Measurements from ENCODE around the gene RND2.

RND2 gene

GRCh38 chr17:43006639-43007551, 18.1 kb upstream of the RND2 start, which contains the start of gene IFI35:
Gene IFI35, plus strand, starts transcription at chr17:43006784. Its CDS starts 164 bp downstream, at chr17:43006948.
- peak; percentile 77 for DNase-seq

GRCh38 chr17:43010667-43011308, 14.2 kb upstream of the RND2 start:
- DNase-seq, result no peak

- no peak for DNase-seq
Observed at GRCh38 chr17:43011728-43012472, 13.1 kb upstream of the RND2 start.

DNA sequence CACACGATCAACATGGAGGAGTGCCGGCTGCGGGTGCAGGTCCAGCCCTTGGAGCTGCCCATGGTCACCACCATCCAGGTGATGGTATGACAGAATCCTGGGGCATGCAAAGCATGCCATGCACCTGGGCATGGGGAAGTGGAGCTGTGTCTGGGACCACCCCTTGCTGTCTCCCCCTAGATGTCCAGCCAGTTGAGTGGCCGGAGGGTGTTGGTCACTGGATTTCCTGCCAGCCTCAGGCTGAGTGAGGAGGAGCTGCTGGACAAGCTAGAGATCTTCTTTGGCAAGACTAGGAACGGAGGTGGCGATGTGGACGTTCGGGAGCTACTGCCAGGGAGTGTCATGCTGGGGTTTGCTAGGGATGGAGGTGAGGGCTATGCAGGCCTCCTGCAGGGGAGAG, 11.7 kb upstream of the RND2 start:
- DNase-seq, result no peak

GRCh38 chr17:43014020-43014648, 10.9 kb upstream of the RND2 start:
- no peak for DNase-seq

- no peak for DNase-seq
Observed at GRCh38 chr17:43014649-43015542, 10.1 kb upstream of the RND2 start.

GRCh38 chr17:43015579-43015978, 9.5 kb upstream of the RND2 start:
- DNase-seq, result no peak

GRCh38 chr17:43016216-43016615, 8.8 kb upstream of the RND2 start:
- DNase-seq, result no peak

- peak; percentile 41 for DNase-seq
Observed at GRCh38 chr17:43018008-43018853, 6.8 kb upstream of the RND2 start.

GRCh38 chr17:43018932-43019331, 6.1 kb upstream of the RND2 start:
- no peak for DNase-seq

- DNase-seq, result no peak
Observed at GRCh38 chr17:43019418-43019817, 5.6 kb upstream of the RND2 start.

DNA sequence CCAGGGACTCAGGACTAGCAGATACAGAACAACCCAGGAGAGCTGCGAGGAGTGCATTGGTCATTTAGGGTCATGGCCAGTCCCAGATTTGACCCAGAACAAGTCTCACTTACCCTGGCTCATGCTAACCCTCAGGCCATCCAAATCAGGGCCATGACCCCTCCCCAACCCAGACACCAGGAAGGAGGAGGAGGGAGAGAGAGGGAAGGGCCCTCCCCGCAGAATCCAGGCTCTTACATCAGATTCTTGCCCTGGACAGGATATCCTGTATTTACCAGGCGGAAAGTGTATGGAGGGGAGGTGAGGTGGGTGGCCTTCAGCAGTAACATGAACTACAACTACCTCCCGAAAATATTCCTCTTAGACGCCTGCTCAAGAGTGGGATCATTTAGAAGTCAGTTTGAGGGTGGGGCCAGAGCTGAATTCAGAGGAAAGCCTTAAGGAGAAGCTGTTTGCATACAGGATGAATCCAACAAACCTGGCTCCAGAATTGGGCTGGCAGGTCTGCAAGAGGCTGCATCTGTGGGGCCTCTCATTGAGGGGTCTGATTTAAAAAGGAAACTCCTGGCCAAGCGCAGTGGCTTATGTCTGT, 4.9 kb upstream of the RND2 start:
- DNase-seq, result no peak

DNA sequence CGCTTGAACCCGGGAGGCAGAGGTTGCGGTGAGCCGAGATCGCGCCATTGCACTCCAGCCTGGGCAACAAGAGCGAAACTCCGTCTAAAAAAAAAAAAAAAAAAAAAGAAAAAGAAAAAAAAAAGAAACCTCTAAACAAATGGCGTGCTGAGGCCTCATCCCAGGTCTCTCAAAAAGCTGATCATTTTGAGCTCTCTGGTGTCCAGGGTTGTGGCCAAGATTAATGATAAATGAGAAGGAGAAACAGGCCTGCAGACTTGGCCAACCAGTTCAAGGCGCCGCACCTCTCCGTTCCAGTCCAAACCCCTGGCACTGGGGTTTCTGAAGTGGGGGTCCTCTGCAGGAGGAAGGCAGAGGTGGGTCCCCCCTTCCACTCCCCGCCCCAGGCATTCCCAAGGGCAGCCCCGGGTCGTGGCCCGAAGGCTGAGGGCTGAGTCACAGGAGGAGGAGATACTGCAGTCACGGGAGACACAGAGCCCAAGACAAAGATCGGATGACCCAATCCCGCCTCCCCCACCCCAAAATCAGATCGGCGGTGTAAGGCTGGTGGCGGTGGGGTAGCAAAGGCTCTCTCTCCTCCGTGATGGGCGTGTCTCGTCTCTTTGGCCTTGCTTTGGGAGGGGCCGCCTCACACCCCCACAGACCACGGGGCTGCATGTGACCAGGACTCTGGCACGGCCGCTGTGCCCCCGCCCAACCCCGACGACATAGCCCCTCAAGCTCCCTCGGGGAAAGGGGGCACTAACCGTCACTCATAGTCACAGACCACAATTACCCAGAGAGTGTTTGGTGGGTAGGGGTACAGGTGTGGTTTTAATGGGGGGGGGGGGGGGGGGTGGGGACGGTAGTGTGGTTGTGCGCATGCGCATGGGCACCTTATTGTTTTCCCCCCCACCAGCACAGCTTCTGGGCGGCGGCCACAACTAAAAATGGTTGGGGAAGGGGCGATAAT, 4.0 kb upstream of the RND2 start:
- peak; percentile 53 for DNase-seq

- peak; percentile 86 for DNase-seq
Observed at GRCh38 chr17:43021741-43022512, 3.1 kb upstream of the RND2 start, which contains the start of gene VAT1. Gene VAT1, minus strand, starts transcription at chr17:43022385. Its CDS starts 63 bp downstream, at chr17:43022322.

GRCh38 chr17:43025290-43025657, 243 bp downstream of the RND2 start:
- DNase-seq, result no peak

- DNase-seq, result no peak
Observed at GRCh38 chr17:43025766-43026537, 921 bp downstream of the RND2 start.

DNA sequence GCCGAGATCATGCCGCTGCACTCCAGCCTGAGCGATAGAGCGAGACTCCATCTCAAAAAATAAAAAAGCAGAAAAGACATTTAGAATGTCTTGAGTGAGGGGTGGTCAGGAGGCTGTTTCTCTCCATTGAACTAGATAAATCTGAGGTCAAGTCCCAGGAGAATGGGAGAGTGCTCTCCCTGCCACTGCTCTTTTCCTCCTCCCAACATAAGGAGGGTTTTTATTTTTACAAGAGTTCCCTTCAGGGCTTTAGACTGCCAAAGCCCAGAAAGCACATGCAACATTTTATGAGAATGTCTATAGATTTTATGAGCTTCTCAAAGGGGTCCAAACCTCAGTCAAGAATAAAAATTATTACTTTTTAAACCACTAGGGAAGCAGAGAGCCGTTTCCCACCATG, 1.6 kb downstream of the RND2 start:
- no peak for DNase-seq

Measured in NCI-H774 (cell line).